Endothelial cell of hepatic sinusoid (primary cell): ENCODE data around the gene ADAMTS4.

Experiments
- in situ Hi-C: cut with HindIII; loops from 2 replicates; pipeline ENCODE4 v1.10.0; 2017; ENCODE audit warnings: low sequenced_read_pairs

ADAMTS4 gene

GRCh38 chr1:161222175-161223019 lies 23.5 kb upstream of the ADAMTS4 start:
- in situ Hi-C loops = loop anchor here (5.0 kb wide), 1 partner anchor 95 kb away; no protein-coding TSS in a partner anchor

DNA sequence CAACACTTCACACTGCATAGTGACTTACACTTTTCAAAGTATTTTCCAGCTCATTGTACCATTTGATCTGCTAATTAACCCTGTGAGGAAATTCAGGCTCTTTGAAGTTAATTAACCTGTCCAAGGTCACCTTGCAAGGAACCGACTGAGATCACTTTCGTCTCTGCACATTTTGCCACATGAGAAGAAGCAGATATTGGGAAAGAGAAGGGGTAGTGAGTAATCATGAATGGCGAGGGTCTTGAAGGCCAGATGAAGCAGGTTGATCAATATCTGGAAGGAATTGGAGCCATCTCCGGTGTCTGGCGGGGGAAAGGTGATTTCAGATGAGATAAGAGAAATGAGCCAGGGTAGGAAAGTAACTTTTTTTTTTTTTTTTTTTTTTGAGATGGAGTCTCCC lies 21.1 kb upstream of the ADAMTS4 start:
- in situ Hi-C loops = loop anchor here (5.0 kb wide), 1 partner anchor 93 kb away; no protein-coding TSS in a partner anchor

- in situ Hi-C loops = loop anchor here (5.0 kb wide), 1 partner anchor 88 kb away; the partner anchor contains the start of gene MPZ
Measured at GRCh38 chr1:161219078-161219892, 20.4 kb upstream of the ADAMTS4 start.

- in situ Hi-C loops = loop anchor here (5.0 kb wide), 1 partner anchor 89 kb away; the partner anchor contains the start of gene MPZ
Measured at GRCh38 chr1:161218301-161219077, 19.6 kb upstream of the ADAMTS4 start.

- in situ Hi-C loops = loop anchor here (5.0 kb wide), 1 partner anchor 89 kb away; the partner anchor contains the start of gene MPZ
Measured at GRCh38 chr1:161217831-161218230, 19.0 kb upstream of the ADAMTS4 start.

- in situ Hi-C loops = loop anchor here (5.0 kb wide), 1 partner anchor 90 kb away; the partner anchor contains the start of gene MPZ
Measured at GRCh38 chr1:161216945-161217712, 18.3 kb upstream of the ADAMTS4 start.

DNA sequence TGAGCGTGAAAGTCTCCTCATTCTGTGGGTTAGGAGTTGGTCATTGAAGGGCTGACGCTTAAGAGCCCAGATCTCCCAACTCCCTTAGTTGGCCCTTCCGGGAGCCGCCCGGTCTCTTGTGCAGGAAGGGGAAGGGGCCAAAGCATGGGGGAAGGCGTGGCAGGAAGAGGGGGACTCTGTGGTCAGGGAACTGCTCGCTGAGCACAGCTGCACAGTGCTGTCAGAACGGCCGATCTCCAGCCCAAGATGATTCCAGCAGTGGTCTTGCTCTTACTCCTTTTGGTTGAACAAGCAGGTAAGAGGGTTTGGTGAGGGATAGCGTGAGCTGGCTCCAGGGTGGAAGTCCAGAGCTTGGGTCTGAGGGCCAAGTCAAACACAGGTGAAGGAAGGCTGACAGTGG lies 16.2 kb upstream of the ADAMTS4 start, which contains the start of gene FCER1G:
Gene FCER1G (plus strand): TSS at position 220 of the 400 bp plus-strand sequence. CDS start 27 bp downstream, at position 247.
- in situ Hi-C loops = loop anchor here (5.0 kb wide), 1 partner anchor 92 kb away; the partner anchor contains the start of gene MPZ

DNA sequence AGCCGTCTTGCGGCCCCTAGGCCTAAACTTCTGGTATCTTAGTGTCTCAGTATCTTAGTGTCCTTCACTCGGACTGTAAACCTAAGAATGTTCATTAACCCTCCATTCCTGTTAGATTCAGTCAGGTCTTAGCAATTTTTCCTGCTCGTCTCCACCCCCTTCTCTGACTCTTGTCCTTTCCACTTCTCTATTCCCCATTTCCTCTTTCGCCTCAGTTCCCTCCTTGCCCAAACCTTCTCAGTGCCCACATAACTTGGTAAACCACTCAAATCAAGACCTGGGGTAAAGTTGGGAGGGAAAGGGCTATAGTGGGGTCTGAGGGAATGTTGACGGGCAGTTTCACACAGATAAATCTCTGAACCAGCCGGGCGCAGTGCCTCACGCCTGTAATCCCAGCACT lies 15.5 kb upstream of the ADAMTS4 start:
- in situ Hi-C loops = no loop called here

GRCh38 chr1:161209790-161210409 lies 11.0 kb upstream of the ADAMTS4 start:
- in situ Hi-C loops = loop anchor here (5.0 kb wide), 1 partner anchor 172 kb away; no protein-coding TSS in a partner anchor

- in situ Hi-C loops = loop anchor here (5.0 kb wide), 1 partner anchor 175 kb away; no protein-coding TSS in a partner anchor
Measured at GRCh38 chr1:161207173-161207572, 8.3 kb upstream of the ADAMTS4 start.

GRCh38 chr1:161206411-161207140 lies 7.7 kb upstream of the ADAMTS4 start:
- in situ Hi-C loops = loop anchor here (5.0 kb wide), 1 partner anchor 176 kb away; no protein-coding TSS in a partner anchor

DNA sequence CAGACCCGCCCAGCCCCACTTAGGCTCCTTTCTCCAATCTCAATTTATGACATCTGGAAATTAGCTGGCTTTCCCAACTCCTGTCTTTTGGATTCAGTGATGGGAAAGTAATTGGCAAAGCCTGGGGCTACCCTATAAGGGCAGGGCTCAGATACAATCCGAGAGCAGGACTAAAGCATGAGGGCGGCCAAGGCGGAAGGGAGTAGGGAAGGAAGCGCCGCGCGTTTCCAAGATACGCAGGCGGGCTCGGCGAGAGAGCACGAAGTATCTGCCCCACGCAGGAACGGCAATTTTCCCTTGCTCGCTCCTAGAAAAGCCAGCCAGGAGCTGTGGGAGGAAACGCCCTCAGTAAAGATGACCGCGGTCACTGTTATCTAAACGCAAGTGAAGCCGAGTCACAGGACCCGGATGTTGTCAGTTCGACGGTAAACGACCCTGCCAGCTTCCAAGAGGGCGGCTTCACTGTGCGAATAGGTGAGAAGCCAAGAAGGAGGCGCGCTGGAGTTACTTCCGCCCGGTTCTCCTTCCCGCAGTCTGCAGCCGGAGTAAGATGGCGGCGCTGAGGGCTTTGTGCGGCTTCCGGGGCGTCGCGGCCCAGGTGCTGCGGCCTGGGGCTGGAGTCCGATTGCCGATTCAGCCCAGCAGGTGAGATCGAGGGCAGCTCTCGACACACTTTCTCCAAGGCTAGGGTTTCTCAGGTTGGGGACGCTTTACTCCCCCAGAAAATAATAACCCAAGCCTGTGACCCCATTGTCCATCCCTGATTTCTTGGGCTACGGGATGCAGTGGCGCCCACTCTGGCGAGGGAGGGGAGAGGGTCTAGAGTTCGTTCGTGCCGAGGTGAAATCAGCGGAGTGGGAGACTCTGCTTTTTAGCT lies 3.2 kb upstream of the ADAMTS4 start, which contains the start of gene NDUFS2:
Gene NDUFS2 (plus strand): TSS at position 532 of the 877 bp plus-strand sequence. CDS start 19 bp downstream, at position 551.
- in situ Hi-C loops = no loop called here

DNA sequence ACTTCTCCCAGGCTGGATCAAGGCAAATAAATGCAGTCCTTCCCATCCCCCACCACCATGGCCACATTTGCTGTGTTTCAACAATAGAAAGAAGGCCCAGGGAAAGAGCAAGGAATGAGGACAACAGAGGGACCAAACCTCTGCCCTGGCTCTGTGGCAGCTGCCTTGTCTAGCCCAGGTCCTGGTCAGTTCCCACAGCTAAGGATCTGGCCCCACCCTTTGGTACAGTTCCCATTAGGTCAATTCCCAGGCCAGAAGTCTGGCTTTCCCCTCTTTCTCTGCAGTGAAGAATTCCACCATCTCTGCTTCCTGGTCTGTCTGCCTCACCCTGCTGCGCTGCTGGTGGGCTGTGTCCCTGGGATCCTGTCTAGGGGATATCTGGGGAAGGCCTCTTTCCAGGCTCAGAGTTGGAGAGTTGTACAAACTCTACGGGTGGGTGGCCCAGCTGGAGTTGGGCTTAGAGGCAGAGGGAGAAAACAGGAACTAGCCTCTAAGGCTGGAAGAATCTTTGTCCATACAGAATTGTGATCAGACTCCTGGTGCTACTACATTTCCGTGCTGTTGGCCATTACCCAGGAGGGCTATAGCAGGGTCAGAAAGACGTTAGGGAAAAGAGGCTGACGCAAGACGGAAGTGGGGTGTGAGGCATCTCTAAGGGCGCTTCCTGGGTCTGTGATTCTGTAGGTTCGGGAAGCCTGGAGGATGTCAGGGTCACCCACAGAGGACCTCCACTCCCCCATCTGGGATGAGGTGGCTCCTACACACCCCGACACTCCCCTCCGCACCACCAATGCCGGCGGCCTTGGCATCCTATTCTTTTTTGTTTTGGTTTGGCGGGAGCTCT lies 2.4 kb upstream of the ADAMTS4 start:
- in situ Hi-C loops = no loop called here

DNA sequence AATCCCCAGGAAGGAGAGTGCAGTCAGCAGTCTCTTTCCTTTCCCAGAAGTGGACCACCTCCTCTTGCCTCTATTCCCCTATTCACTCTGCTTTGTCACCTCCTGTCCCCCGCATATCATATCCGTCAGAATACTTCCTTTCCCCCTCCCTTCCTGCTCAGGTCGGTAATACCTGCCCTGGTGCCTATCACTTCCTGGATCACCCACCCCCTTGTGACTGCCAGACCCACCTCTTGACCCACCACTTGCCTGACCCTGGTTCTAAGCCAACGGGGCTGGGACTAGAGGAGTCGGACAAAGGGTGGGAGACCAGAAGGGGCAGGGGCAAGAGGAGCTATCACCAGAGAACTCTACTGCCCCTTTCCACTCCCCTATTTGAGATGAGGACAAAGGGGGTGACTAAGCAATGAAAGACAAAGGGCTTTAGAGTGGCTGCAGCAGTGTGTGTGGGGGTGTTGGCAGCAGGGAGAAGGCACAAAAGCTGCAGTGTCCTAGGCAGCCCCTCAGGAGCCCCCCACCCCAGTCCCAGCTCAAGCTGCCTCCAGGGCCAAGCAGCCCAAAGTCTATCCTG lies 1.7 kb upstream of the ADAMTS4 start:
- in situ Hi-C loops = no loop called here

DNA sequence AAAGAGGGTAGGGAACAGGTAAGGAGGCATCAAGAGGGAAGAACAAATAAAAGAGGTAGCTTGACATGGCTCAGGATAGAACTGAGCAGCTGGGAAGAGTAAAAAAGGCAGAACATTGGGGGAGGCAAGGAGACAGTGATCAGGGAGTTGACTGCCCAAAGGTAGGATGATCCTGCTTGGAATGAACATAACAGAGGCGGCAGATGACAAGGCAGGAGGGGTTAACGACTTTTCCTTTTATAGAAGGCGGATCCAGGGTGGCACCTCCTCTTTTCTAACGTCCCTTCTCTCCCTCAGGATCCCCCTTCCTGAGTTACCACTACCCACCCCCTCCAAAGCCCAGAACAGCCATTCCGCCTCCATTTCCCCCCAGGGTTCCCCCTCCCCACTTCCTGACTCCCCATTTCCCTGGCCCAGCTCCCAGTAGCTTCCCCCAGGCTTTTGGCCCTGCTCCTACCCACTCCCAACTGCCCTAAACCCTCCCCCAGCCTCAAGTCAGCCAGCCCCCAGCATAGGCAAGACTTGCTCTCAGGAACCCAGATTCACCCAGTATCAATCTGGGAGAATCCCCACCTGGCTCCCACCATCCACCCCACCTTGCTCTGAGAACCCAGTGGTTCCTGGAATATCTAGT lies 769 bp upstream of the ADAMTS4 start:
- in situ Hi-C loops = no loop called here
